Loucy (cell line): ENCODE measurements around the gene NR3C2.

Experiments used
- H2AFZ ChIP-seq: fragments of 200-600 bp; sonication (generic); 2 replicates; pipeline ENCODE4 v1.6.0; 2016; ENCODE audit warnings: antibody characterized with exemption, mild to moderate bottlenecking, low read length, moderate library complexity
- H3F3A ChIP-seq: fragments of 200-600 bp; 2 replicates; pipeline ENCODE4 v1.6.0; 2016; ENCODE audit warnings: antibody characterized with exemption, low read depth, mild to moderate bottlenecking
- H3K27me3 ChIP-seq: fragments of 200-600 bp; sonication (generic); 2 replicates; pipeline ENCODE4 v1.6.1; 2014; ENCODE audit warnings: low read length, mild to moderate bottlenecking; ENCODE audit not compliant: insufficient read depth, poor library complexity, severe bottlenecking
- H3K36me3 ChIP-seq: fragments of 200-600 bp; sonication (generic); 2 replicates; pipeline ENCODE4 v1.6.1; 2016; ENCODE audit warnings: low read length; ENCODE audit not compliant: insufficient read depth
- H3K4me1 ChIP-seq: fragments of 200-600 bp; sonication (generic); 2 replicates; pipeline ENCODE4 v1.5.1; 2014; ENCODE audit warnings: low read length, mild to moderate bottlenecking; ENCODE audit not compliant: insufficient read depth, poor library complexity, severe bottlenecking
- H3K4me2 ChIP-seq: fragments of 200-600 bp; sonication (generic); 2 replicates; pipeline ENCODE4 v1.6.0; 2014; ENCODE audit warnings: antibody characterized with exemption, low read length, low read depth, mild to moderate bottlenecking; ENCODE audit not compliant: poor library complexity, severe bottlenecking
- H3K4me3 ChIP-seq: fragments of 200-600 bp; sonication (generic); 2 replicates; pipeline ENCODE4 v1.5.1; 2014; ENCODE audit warnings: low read length, mild to moderate bottlenecking, mixed read lengths; ENCODE audit not compliant: poor library complexity, severe bottlenecking
- H3K79me2 ChIP-seq: fragments of 200-600 bp; sonication (generic); 2 replicates; pipeline ENCODE4 v1.6.1; 2014; ENCODE audit warnings: low read length; ENCODE audit not compliant: insufficient read depth
- H3K9ac ChIP-seq: fragments of 200-600 bp; sonication (generic); 2 replicates; pipeline ENCODE4 v1.6.0; 2014; ENCODE audit warnings: mild to moderate bottlenecking, low read depth, low read length, moderate library complexity; ENCODE audit not compliant: poor library complexity, severe bottlenecking
- H3K9me2 ChIP-seq: fragments of 200-600 bp; sonication (generic); replicated peaks from 2 replicates; pipeline ENCODE4 v1.6.1; 2016; ENCODE audit warnings: low read depth, low read length, mixed read lengths
- H3K9me3 ChIP-seq: fragments of 200-600 bp; sonication (generic); 2 replicates; pipeline ENCODE4 v1.6.1; 2014; ENCODE audit warnings: mild to moderate bottlenecking, antibody characterized with exemption, low read length, low read depth; ENCODE audit not compliant: insufficient read depth
- H4K20me1 ChIP-seq: fragments of 200-600 bp; sonication (generic); 2 replicates; pipeline ENCODE4 v1.6.0; 2014; ENCODE audit warnings: antibody characterized with exemption, low read length, mild to moderate bottlenecking; ENCODE audit not compliant: insufficient read depth, poor library complexity, severe bottlenecking
- EZH2phosphoT487 ChIP-seq: fragments of 200-600 bp; IDR thresholded peaks from 2 replicates; pipeline ENCODE4 v1.6.1; 2018; ENCODE audit warnings: antibody characterized with exemption, mild to moderate bottlenecking, moderate library complexity, borderline replicate concordance
- TF ChIP-seq, protein P1 (sequence below): fragments of 200-600 bp; sonication (generic); conservative IDR thresholded peaks from 2 replicates; pipeline ENCODE4 v1.5.1; 2014; ENCODE audit warnings: mild to moderate bottlenecking, antibody characterized with exemption, low read length

The NR3C2 gene

DNA sequence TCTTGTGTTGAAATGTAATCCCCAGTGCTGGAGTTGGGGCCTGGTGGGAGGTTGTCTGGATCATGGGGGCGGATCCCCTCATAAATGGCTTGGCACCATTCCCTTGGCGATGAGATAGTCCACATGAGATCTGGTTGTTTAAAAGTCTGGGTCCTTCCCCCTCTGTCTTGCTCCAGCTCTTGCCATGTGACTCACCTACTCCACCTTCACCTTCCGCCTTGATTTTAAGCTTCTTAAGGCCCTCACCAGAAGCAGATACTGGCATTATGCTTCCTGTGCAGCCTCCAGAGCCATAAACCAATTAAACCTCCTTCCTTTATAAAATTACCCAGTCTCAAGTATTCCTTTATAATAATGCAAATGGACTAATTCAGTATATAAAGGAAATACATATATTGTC lies 111.5 kb downstream of the NR3C2 start:
- Histone ChIP-seq H3K79me2 (no peaks in the 10 kb centered on the region), H3K4me1 (no peaks in the 10 kb centered on the region), H3K27me3 (no peaks in the 10 kb centered on the region), H3K9me2 (no peaks in the 10 kb centered on the region), H4K20me1 (no peaks in the 10 kb centered on the region), H2AFZ (no peak overlapping the region), H3K4me2 (no peak overlapping the region), H3K9me3 (no peaks in the 10 kb centered on the region), H3F3A (no peaks in the 10 kb centered on the region), H3K9ac (no peak overlapping the region), H3K36me3 (no peaks in the 10 kb centered on the region), H3K4me3 (no peak overlapping the region)
- TF ChIP-seq, protein P1, sequence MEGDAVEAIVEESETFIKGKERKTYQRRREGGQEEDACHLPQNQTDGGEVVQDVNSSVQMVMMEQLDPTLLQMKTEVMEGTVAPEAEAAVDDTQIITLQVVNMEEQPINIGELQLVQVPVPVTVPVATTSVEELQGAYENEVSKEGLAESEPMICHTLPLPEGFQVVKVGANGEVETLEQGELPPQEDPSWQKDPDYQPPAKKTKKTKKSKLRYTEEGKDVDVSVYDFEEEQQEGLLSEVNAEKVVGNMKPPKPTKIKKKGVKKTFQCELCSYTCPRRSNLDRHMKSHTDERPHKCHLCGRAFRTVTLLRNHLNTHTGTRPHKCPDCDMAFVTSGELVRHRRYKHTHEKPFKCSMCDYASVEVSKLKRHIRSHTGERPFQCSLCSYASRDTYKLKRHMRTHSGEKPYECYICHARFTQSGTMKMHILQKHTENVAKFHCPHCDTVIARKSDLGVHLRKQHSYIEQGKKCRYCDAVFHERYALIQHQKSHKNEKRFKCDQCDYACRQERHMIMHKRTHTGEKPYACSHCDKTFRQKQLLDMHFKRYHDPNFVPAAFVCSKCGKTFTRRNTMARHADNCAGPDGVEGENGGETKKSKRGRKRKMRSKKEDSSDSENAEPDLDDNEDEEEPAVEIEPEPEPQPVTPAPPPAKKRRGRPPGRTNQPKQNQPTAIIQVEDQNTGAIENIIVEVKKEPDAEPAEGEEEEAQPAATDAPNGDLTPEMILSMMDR: no peak
- TF ChIP-seq EZH2phosphoT487: no peak

- Histone ChIP-seq H3K27me3 (no peaks in the 10 kb centered on the region), H3K4me1 (no peaks in the 10 kb centered on the region), H3F3A (no peaks in the 10 kb centered on the region), H2AFZ (no peak overlapping the region), H3K79me2 (no peaks in the 10 kb centered on the region), H3K4me3 (no peak overlapping the region), H3K9ac (no peak overlapping the region), H3K4me2 (no peak overlapping the region), H3K36me3 (no peaks in the 10 kb centered on the region), H3K9me3 (no peaks in the 10 kb centered on the region), H4K20me1 (no peaks in the 10 kb centered on the region), H3K9me2 (no peaks in the 10 kb centered on the region)
- TF ChIP-seq, protein P1: no peak
- no peak for TF ChIP-seq EZH2phosphoT487
These were observed 112.1 kb downstream of the NR3C2 start for GRCh38 chr4:148330161-148330560.

- Histone ChIP-seq H3K9me3 (no peaks in the 10 kb centered on the region), H3K9me2 (no peaks in the 10 kb centered on the region), H3K36me3 (no peaks in the 10 kb centered on the region), H3K4me2 (no peak overlapping the region), H3K27me3 (no peaks in the 10 kb centered on the region), H3K4me3 (no peak overlapping the region), H3F3A (no peaks in the 10 kb centered on the region), H3K79me2 (no peaks in the 10 kb centered on the region), H2AFZ (no peak overlapping the region), H3K9ac (no peak overlapping the region), H4K20me1 (no peaks in the 10 kb centered on the region), H3K4me1 (no peaks in the 10 kb centered on the region)
- TF ChIP-seq EZH2phosphoT487: no peak
- TF ChIP-seq, protein P1: no peak
These were observed 112.5 kb downstream of the NR3C2 start for GRCh38 chr4:148329751-148330150.
